HAP-1 (cell line): ENCODE measurements around the gene KDM4B.
"Not testable (repeated sequence)": the region's sequence is repeated elsewhere in the genome, so short reads cannot be mapped to it uniquely, and the experiment has no call there.

Experiments
- DNase-seq, 2 experiments: peaks; one replicate each; pipeline ENCODE4 v3.0.0-alpha.2; 2016 to 2020; ENCODE audit warnings: low spot score in 2 of 2
- H3K27me3 ChIP-seq: fragments of 250-450 bp; sonication (Bioruptor Pico); 2 replicates; pipeline ENCODE4 v1.5.1; 2020; ENCODE audit warnings: low read depth, mild to moderate bottlenecking, moderate library complexity
- H3K36me3 ChIP-seq: fragments of 250-450 bp; sonication (Bioruptor Pico); replicated peaks from 2 replicates; pipeline ENCODE4 v1.5.1; 2020; ENCODE audit warnings: mild to moderate bottlenecking
- H3K4me1 ChIP-seq: fragments of 250-450 bp; sonication (Bioruptor Pico); 2 replicates; pipeline ENCODE4 v1.5.1; 2020; ENCODE audit warnings: mild to moderate bottlenecking
- H3K4me3 ChIP-seq: fragments of 250-450 bp; sonication (Bioruptor Pico); 2 replicates; pipeline ENCODE4 v1.5.1; 2020; ENCODE audit warnings: mild to moderate bottlenecking, moderate library complexity
- H3K9me3 ChIP-seq: fragments of 250-450 bp; sonication (Bioruptor Pico); 2 replicates; pipeline ENCODE4 v1.5.1; 2020; ENCODE audit warnings: mild to moderate bottlenecking, moderate library complexity
- in situ Hi-C: fragments of 300-500 bp; cut with MboI; formaldehyde crosslinking; loops from 3 replicates; pipeline ENCODE4 v1.14.3; 2020; ENCODE audit warnings: low sequenced_read_pairs, inconsistent platforms, mixed read lengths

The KDM4B gene

DNA sequence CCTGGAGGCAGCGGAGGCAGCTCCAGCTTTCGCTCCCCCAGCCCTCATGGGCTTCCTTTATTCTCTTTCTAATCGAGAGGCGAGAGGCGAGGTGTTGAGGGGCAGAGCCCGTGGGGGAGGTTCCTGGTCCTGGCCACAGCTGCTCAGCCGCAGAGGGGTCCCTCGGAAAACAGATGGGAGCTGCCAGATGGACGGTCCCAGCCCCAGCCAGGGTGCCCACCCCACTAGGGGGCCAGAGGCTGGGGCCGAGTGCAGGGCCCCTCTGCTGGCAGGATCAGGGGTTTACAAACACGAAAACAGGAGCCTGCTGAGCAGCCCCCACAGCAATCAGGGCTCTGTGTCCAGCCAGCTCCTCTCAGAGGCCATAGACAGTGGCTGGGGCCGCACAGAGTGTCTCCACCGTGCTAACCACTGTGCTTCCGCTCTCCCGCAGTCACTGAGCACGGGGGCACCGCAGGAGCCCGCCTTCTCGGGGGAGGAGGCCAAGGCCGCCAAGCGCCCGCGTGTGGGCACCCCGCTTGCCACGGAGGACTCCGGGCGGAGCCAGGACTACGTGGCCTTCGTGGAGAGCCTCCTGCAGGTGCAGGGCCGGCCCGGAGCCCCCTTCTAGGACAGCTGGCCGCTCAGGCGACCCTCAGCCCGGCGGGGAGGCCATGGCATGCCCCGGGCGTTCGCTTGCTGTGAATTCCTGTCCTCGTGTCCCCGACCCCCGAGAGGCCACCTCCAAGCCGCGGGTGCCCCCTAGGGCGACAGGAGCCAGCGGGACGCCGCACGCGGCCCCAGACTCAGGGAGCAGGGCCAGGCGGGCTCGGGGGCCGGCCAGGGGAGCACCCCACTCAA lies 182.2 kb downstream of the KDM4B start:
- in situ Hi-C loops = no loop called here
- Histone ChIP-seq H3K36me3 (no peaks in the 10 kb centered on the region), H3K27me3 (no peaks in the 10 kb centered on the region), H3K4me1 (no peaks in the 10 kb centered on the region), H3K4me3 (no peak overlapping the region), H3K9me3 (no peaks in the 10 kb centered on the region)
- no peak for DNase-seq

DNA sequence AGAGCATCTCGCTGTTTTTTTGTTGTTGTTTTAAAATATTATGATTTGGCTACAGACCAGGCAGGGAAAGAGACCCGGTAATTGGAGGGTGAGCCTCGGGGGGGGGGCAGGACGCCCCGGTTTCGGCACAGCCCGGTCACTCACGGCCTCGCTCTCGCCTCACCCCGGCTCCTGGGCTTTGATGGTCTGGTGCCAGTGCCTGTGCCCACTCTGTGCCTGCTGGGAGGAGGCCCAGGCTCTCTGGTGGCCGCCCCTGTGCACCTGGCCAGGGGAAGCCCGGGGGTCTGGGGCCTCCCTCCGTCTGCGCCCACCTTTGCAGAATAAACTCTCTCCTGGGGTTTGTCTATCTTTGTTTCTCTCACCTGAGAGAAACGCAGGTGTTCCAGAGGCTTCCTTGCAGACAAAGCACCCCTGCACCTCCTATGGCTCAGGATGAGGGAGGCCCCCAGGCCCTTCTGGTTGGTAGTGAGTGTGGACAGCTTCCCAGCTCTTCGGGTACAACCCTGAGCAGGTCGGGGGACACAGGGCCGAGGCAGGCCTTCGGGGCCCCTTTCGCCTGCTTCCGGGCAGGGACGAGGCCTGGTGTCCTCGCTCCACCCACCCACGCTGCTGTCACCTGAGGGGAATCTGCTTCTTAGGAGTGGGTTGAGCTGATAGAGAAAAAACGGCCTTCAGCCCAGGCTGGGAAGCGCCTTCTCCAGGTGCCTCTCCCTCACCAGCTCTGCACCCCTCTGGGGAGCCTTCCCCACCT lies 183.3 kb downstream of the KDM4B start:
- DNase-seq = no peak
- Histone ChIP-seq H3K9me3 (no peaks in the 10 kb centered on the region), H3K4me3 (no peak overlapping the region), H3K4me1 (no peaks in the 10 kb centered on the region), H3K36me3 (no peaks in the 10 kb centered on the region), H3K27me3 (no peaks in the 10 kb centered on the region)
- in situ Hi-C loops = no loop called here

DNA sequence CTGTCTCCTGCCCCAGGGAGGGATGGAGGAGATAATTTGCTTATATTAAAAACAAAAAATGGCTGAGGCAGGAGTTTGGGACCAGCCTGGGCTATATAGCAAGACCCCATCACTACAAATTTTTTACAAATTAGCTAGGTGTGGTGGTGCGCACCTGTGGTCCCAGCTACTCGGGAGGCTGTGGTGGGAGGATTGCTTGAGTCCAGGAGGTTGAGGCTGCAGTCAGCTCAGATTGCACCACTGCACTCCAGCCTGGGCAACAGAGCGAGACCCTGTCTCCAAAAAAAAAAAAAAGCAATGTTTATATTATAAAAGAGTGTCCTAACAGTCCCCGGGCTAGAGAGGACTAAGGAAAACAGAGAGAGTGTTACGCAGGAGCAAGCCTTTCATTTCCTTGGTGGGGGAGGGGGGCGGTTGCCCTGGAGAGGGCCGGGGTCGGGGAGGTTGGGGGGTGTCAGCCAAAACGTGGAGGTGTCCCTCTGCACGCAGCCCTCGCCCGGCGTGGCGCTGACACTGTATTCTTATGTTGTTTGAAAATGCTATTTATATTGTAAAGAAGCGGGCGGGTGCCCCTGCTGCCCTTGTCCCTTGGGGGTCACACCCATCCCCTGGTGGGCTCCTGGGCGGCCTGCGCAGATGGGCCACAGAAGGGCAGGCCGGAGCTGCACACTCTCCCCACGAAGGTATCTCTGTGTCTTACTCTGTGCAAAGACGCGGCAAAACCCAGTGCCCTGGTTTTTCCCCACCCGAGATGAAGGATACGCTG lies 184.0 kb downstream of the KDM4B start:
- no peaks in the 10 kb centered on the region for H3K9me3 ChIP-seq
- H3K27me3 ChIP-seq = no peaks in the 10 kb centered on the region
- H3K36me3 ChIP-seq = no peaks in the 10 kb centered on the region
- no peaks in the 10 kb centered on the region for H3K4me1 ChIP-seq
- in situ Hi-C loops = no loop called here
- H3K4me3 ChIP-seq = no peak overlapping the region
- DNase-seq = no peak

DNA sequence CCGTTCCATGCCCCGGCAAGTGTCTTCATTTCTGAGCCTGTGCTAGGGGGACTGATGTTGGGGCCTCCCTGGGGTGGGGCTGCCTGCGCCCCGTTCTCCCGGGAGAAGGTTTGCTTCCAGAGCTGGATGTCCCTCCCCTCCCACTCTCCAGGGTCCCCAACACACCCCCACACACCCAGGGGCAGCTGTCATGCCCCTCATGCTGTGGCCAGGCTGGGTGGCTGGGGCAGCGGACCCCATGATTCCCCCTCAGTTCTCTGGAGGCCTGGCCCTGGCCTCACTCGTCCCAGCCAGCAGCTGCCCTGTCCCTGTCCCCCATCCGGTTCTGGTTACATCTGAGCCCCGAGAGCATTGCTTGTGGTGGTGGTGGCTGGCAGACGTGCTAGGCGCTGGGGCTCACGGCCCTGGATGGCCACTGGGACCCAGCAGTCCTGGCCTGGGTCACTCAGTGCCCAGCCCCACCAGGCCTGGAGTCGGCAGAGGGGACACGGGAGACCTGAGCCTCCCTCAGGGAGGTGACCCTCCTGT lies 184.8 kb downstream of the KDM4B start:
- Histone ChIP-seq H3K36me3 (no peaks in the 10 kb centered on the region), H3K9me3 (no peaks in the 10 kb centered on the region), H3K4me3 (no peak overlapping the region), H3K27me3 (no peaks in the 10 kb centered on the region), H3K4me1 (no peaks in the 10 kb centered on the region)
- no peak for DNase-seq
- in situ Hi-C loops = no loop called here

DNA sequence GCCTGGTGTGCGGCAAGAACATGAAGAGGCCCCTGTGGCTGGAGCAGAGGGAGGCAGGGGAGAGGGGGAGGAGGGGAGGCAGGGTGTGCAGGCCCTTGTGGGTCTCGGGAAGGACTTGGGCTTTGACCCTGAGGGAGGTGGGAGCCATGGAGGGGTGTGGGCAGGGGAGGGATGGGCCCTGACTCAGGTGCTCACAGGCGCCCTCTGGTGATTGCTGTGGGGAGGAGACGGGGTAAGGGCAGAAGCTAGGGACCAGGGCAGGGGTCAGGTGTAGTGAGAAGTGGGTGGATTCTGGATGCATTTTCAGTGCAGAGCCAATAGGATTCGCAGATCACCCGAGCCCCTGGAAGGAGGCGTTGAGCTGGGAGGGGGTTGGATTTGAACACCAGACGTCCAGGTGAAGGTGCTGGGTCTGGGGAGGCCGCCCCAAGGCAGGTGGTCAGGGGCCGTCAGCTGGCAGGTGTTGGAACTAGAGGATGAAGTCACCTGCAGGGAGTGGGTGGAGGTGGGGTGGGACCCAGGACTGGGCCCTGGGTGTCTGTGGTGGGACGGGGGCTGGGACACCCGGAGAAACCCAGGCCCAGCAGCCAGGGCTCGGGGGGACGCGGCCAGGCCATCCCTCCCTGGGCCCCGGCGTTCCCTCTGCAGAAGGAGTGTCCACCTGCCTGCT lies 185.4 kb downstream of the KDM4B start:
- H3K4me3 ChIP-seq = no peak overlapping the region
- H3K9me3 ChIP-seq = no peaks in the 10 kb centered on the region
- H3K36me3 ChIP-seq = no peaks in the 10 kb centered on the region
- DNase-seq = peak in 1 of 2 experiments; percentile 78
- no peaks in the 10 kb centered on the region for H3K27me3 ChIP-seq
- in situ Hi-C loops = no loop called here
- no peaks in the 10 kb centered on the region for H3K4me1 ChIP-seq

DNA sequence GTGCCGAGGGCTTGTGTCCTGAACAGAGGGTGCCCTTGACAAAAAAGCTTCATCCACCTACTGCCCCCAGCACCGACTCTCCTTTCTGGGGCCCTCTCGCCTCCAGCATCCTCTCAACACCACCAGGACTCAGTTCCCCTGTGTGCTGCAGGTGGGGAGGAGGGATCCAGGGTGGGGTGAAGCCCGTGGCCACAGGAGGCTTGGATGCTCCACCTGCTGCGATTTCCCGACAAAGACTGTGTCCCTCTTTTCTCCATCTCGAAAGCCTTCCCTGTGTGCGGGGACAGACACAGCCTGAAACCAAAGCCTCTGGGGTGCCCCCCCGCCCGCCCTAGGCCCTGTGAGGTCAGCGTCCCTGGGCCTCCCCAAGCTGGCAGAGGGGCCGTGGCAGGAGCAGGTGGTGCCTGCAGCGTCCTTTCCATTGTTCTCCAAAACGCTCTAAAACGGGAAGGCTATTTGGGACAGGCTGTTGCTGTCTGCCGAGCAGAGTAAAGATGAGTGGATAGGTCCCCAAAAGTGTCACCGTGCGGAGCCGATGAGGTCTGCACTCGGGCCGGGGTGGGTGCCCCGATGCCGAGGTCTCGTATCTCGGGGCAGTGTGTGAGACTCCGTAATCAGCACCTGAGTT lies 186.0 kb downstream of the KDM4B start:
- H3K9me3 ChIP-seq = 0 out of 2 replicates have a peak, but pooled peaks cover 4% of the 10 kb centered on the region
- in situ Hi-C loops = no loop called here
- H3K27me3 ChIP-seq = no peaks in the 10 kb centered on the region
- DNase-seq = no peak
- H3K36me3 ChIP-seq = no peaks in the 10 kb centered on the region
- H3K4me1 ChIP-seq = no peaks in the 10 kb centered on the region
- no peak overlapping the region for H3K4me3 ChIP-seq

DNA sequence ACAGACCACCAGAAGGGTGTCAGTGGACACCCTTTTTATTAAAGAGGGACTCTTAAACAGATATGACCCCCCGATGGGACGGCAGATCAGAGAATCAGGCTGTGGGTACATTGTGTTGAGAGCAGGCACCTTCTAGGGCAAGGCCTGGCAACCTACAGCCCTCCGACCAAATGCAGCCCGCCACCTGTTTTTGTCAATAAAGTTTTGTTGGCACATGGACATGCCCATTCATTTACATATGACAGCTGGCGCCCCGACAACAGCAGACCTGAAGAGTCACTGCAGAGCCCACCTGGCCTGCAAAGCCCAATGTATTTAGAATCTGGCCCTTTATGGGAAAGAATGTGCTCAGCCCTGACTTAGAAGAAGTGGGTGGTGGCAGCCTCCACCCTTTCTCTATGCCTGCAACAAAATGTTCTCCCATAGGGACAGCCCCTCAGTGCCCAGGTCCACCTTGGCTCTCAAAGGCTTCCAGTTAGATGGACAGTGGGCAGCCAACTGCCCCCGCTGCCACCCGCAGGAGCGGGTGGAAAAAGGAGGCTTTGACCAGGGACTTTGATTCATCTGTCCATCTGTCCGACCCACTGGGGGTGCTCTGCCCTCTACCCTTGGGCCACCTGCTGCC lies 186.8 kb downstream of the KDM4B start:
- Histone ChIP-seq H3K4me3 (no peak overlapping the region), H3K9me3 (0 out of 2 replicates have a peak, but pooled peaks cover 4% of the 10 kb centered on the region), H3K4me1 (no peaks in the 10 kb centered on the region), H3K27me3 (no peaks in the 10 kb centered on the region), H3K36me3 (no peaks in the 10 kb centered on the region)
- no peak for DNase-seq
- in situ Hi-C loops = no loop called here

DNA sequence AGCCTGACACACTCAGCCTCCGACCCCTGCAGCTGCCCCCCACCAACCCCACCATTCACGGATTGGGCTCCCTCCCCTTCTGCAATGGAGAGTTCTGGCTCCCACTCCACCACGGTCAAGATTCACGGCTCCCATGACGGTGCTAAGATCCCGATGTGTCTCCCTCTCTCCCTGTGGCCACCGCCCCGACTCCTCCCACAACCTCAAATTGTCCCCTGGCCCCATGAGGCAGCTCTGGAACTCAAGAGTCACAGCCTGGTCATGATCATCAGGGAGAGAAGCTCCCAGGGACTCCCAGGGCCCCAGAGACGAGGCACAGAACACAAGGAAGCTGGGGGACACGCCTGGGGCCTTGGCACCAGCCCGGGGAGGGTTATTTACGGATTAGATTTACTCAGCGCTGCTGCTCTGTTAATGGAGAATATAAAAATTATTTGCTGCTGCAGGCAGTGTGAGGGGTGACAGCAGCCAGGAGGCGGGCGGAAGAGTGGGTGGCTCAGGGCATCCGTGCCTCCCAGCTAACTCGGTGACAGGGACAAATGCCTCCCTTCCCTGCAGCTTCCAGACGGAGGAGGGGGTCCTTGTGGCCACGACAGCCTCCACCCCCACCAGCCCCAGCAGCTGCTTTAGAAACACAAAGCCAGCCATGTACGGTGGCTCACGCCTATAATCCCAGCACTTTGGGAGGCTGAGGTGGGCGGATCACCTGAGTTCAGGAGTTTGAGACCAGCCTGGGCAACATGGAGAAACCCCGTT lies 187.5 kb downstream of the KDM4B start:
- no peak overlapping the region for H3K4me3 ChIP-seq
- 0 out of 2 replicates have a peak, but pooled peaks cover 4% of the 10 kb centered on the region for H3K9me3 ChIP-seq
- H3K36me3 ChIP-seq = no peaks in the 10 kb centered on the region
- H3K27me3 ChIP-seq = no peaks in the 10 kb centered on the region
- in situ Hi-C loops = no loop called here
- no peaks in the 10 kb centered on the region for H3K4me1 ChIP-seq
- no peak for DNase-seq

DNA sequence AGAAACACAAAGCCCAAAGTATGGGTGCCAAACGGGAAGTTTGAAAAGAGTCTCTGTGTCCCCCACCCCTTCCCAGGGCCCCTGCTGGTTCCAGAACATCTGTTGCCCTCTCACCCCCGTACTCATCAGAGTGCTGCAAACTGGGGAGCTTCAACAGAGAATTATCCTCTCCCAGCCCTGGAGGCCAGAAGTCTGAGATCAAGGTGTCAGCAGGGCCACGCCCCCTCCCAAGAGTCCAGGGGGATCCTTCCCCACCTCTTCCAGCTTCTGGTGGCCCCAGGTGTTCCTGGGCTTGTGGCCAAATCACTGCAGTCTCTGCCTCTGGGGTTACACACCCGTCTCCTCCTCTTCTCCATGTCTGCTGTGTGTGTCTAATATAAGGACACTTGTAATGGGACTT lies 188.3 kb downstream of the KDM4B start:
- Histone ChIP-seq H3K9me3 (0 out of 2 replicates have a peak, but pooled peaks cover 4% of the 10 kb centered on the region), H3K4me1 (no peaks in the 10 kb centered on the region), H3K4me3 (no peak overlapping the region), H3K27me3 (no peaks in the 10 kb centered on the region), H3K36me3 (no peaks in the 10 kb centered on the region)
- no peak for DNase-seq
- in situ Hi-C loops = no loop called here

DNA sequence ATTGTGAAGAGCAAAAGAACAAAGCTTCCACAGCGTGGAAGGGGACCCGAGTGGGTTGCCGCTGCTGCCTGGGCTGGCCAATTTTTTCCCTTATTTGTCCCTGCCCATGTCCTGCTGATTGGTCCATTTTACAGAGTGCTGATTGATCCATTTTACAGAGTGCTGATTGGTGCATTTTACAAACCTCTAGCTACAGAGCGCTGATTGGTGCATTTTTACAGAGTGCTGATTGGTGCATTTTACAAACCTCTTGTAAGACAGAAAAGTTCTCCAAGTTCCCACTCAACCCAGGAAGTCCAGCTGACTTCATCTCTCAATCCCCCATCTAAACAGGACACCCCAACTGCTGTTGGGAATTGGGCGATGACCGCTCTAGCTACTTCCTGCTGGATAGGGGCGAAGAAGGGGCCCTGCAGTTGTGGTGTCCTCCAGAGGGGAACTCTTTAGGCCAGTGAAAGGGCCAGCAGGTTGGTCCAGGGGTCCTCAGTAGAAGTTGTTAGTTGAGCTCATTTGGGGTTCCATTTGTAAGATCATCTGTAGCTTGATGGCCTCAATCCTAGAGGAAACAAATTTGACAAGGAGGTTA lies 189.7 kb downstream of the KDM4B start:
- H3K4me3 ChIP-seq, H3K27me3 ChIP-seq, DNase-seq, H3K9me3 ChIP-seq, H3K36me3 ChIP-seq, in situ Hi-C loops, H3K4me1 ChIP-seq: not testable (repeated sequence)

DNA sequence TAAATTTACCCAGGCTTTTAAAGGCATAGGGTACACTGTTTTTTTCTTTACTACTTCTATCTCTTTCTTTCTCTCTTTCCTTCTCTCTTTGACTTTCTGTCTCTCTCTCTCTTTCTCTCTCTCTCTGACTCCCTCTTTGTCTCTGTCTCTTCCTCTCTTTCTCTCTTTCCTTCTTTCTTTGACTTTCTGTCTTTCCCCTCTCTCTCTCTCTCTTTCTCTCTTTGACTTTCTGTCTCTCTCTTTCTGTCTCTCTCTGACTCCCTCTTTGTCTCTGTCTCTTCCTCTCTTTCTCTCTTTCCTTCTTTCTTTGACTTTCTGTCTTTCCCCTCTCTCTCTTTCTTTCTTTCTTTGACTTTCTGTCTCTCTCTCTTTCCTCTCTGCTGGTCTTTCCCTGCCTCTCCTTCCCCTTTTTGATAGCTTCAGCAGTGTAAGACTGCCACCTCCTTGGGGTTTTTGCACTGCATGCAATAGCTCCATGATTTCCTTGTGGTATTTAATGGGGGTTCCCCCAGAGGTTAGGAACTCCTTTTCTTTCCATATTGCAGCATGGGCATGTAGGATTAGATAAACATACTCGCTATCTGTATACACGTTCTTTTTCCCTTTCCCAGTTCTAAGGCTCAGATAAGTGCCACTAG lies 191.4 kb downstream of the KDM4B start:
- H3K27me3 ChIP-seq, DNase-seq, H3K4me3 ChIP-seq, H3K36me3 ChIP-seq, H3K4me1 ChIP-seq, in situ Hi-C loops, H3K9me3 ChIP-seq: not testable (repeated sequence)
